ENCODE data around the gene ARPC1B. TPM values are rescaled to one million over a fixed set of nuclear protein-coding genes. Genes with fewer than 3 reads are reported as not detected.

ARPC1B gene
- total and polyA plus RNA-seq, 9 of the 15 experiments (the other 6 are each of a cell fraction or from before 2014, with no cell fraction given) = 6.7 to 357 (median 211) TPM

GRCh38 chr7:99438573-99439480 is 64.3 kb downstream of the ARPC1B start, which contains the start of the genes CPSF4 and PTCD1 (continued):
- TF ChIP-seq ZBTB26 (CRISPR knock-in tag; IDR thresholded peaks at IDR 0.05) = 0 out of 2 replicates have a peak, but pooled peaks have one; percentile 47
- 0 out of 2 replicates have a peak, but pooled peaks have one; percentile 13 for TF ChIP-seq THRB (CRISPR knock-in tag; conservative IDR thresholded peaks at IDR 0.05)
- TF ChIP-seq ARID4B (CRISPR knock-in tag; IDR thresholded peaks at IDR 0.05) = peak; percentile 92; the same call in 1 of the 2 replicates
- TF ChIP-seq ZFP91 (CRISPR knock-in tag; IDR thresholded peaks at IDR 0.05) = no peak
- TF ChIP-seq ZNF12 (CRISPR knock-in tag; IDR thresholded peaks at IDR 0.05) = peak; percentile 31
- peak in 1 of 2 experiments; percentile 78; a peak in 2 of 4 replicates for TF ChIP-seq HDAC1 (IDR thresholded peaks at IDR 0.05)
- TF ChIP-seq ZNF280B (CRISPR knock-in tag; IDR thresholded peaks at IDR 0.05) = no peak

Data from K562 (cell line).